Measurements from ENCODE around the gene KIAA0319L. TPM values are rescaled to one million over a fixed set of nuclear protein-coding genes. Genes with fewer than 3 reads are reported as not detected.

Gene KIAA0319L
- 10 to 100 TPM; 22.6 to 27.0 TPM for total RNA-seq

DNA sequence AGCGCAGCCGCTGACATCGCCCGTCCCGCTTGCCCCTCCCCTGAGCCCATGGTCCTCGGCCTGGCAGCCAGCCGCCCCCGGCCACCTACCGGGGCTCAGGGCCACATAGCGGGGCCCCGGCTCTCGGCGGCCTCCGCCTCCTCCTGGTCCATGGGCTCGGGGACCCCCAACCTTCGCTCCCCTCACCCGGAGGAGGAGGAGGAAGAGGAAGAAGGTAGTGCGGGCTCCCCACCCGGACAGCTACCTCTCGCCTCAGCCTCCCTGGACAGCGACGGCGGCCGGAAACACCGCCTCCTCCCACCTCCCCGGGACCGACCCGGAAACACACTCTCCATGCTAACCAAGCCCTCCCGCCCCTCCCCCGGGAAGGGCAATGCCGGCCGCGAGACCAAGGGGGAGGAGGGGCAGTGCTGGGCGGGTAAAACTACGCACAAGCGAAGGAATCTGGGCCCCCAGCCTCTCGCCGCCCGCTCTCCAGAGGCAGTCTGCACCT lies at the start of gene KIAA0319L:
Gene KIAA0319L, minus strand, starts transcription at position 286 of the 493 bp plus-strand sequence. CDS start 2,912 bp downstream, outside the sequence.
- ChIA-PET CTCF (interaction anchor here (0.9 to 3.6 kb wide), 7 partner anchors 12 to 364 kb away, joined by 3 to 17 read pairs (median 4); partner anchors contain the start of gene SFPQ), POLR2A (interaction anchor here (0.5 to 2.3 kb wide), 5 partner anchors 18 to 216 kb away, joined by 3 to 8 read pairs (median 6); partner anchors contain the start of gene CLSPN)

GRCh38 chr1:35605867-35606182 lies 48.6 kb upstream of the KIAA0319L start:
- ChIA-PET CTCF (no interaction called here), POLR2A (no interaction called here)

- CTCF ChIA-PET = no interaction called here
- POLR2A ChIA-PET = interaction anchor here (0.6 kb wide), 1 partner anchor 37 kb away, joined by 5 read pairs; no protein-coding TSS in a partner anchor
Measured at GRCh38 chr1:35605071-35605866, 48.1 kb upstream of the KIAA0319L start.

- CTCF ChIA-PET = no interaction called here
- POLR2A ChIA-PET = no interaction called here
Measured at GRCh38 chr1:35603941-35604340, 46.7 kb upstream of the KIAA0319L start.

GRCh38 chr1:35603468-35603867 lies 46.3 kb upstream of the KIAA0319L start:
- CTCF ChIA-PET = no interaction called here

GRCh38 chr1:35600593-35600992 lies 43.4 kb upstream of the KIAA0319L start:
- ChIA-PET POLR2A (no interaction called here), CTCF (no interaction called here)

More at GRCh38 chr1:35603468-35603867, 46.3 kb upstream of the KIAA0319L start:
- POLR2A ChIA-PET = no interaction called here

GRCh38 chr1:35599411-35599810 lies 42.2 kb upstream of the KIAA0319L start:
- POLR2A ChIA-PET = no interaction called here
- CTCF ChIA-PET = no interaction called here

GRCh38 chr1:35598895-35599294 lies 41.7 kb upstream of the KIAA0319L start:
- ChIA-PET POLR2A (no interaction called here), CTCF (no interaction called here)

DNA sequence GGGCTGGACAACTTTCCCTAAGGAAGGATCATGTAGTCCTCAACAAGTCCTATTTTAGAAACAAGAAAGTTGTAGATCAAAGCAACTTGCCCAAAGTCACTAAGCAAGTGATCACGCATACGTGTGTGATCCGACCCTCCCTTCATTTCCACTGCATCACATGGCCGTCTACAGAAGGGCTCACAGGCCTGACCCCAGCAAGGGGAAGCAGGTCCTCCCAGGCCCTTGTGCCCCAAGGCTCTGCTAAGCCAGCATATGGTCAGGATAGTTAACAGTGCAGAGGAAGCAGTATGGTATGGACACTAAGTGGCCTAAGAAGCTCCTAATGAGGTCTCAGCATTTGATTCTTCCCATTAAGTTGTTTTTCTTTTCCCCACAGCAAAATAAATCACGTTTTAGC lies 40.7 kb upstream of the KIAA0319L start:
- POLR2A ChIA-PET = no interaction called here
- CTCF ChIA-PET = no interaction called here

- ChIA-PET CTCF (no interaction called here), POLR2A (no interaction called here)
Measured at GRCh38 chr1:35595684-35596083, 38.5 kb upstream of the KIAA0319L start.

GRCh38 chr1:35594005-35594760 lies 37.0 kb upstream of the KIAA0319L start:
- CTCF ChIA-PET = no interaction called here
- POLR2A ChIA-PET = interaction anchor here (0.7 kb wide), 1 partner anchor 320 kb away, joined by 3 read pairs; no protein-coding TSS in a partner anchor

GRCh38 chr1:35592991-35593769 lies 36.0 kb upstream of the KIAA0319L start:
- ChIA-PET CTCF (no interaction called here), POLR2A (no interaction called here)

DNA sequence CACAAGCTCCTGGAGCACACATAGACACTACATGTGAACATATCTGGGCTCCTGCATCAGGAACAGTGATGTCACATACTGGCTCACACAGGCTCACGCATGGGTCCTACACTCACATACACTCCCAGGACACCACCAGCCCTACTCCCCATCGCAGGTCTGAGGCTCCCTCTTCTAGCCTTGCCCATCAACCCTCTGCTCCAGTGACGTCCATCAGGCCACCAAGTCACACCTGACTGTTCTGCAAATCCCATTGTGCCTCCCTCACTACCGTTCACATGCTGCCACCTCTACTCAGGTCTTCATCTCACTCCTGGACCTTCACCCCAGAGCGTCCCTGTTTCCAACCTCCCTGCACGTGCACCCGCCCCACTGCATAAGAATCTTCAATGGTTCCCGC lies 34.0 kb upstream of the KIAA0319L start:
- ChIA-PET POLR2A (no interaction called here), CTCF (interaction anchor here (0.6 kb wide), 1 partner anchor 221 kb away, joined by 3 read pairs; no protein-coding TSS in a partner anchor)

DNA sequence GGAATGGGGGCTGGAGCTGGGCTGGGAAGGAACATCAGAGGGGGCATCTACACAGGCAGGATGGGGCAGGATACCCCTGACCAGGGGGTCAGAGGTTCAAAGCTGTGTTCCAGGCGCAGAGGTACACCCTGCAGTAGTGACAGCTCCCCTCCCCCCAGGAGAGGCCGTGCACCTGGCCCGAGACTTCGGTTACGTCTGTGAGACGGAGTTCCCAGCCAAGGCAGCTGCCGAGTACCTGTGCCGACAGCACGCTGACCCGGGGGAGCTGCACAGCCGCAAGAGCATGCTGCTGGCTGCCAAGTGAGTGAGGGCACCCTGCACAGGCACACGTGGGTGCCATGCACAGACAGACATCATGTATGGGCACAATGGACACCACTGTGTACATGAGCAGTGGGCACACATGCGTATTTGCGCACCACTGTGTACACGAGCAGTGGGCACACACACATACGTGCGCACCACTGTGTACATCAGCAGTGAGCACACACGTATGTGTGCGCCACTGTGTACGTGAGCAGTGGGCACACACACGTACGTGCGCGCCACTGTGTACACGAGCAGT lies 33.4 kb upstream of the KIAA0319L start:
- ChIA-PET CTCF (no interaction called here), POLR2A (no interaction called here)

DNA sequence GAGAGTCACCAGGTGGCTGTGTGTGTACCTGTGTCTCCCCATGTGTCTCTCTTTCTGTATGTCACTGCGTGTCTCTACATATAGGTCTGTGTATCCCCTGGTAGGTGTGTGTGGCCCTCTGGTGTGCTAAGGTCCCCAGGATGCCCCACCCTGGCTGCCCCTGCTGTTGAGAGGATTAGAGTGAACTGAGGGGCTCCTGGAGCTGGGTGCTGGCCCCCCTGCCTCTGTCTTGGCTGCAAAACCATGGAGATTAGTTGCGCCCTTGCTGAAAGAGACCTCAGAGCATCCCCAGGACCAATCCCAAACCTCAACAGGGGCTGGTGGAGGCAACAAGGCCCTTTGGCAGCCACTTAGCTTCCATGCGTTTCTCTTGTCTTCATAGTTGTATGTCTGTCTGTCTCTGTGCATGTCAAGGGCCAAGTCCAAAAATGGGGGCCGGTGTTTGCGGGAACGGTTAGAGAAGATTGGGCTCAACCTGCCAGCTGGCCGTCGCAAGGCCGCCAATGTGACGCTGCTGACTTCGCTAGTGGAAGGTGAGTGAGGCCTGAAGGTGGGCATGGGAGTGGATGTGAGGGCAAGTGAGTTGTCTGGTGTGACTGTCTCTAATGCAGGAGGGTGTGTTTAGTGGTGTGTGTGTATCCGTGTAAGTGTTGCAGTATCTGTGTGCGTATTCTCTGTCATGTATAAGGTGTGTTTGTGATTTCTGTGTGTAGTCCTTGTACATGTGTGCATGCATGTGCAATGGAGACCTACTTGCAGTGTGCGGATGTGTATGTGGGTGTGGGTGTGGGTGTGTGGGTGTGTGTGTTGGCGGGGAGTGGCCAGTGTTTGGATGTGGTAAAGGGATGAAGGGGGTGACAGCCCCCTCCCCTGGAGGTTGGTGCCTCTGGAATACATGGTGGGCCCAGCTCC lies 32.6 kb upstream of the KIAA0319L start:
- ChIA-PET CTCF (no interaction called here), POLR2A (no interaction called here)

- POLR2A ChIA-PET = no interaction called here
- CTCF ChIA-PET = no interaction called here
Measured at GRCh38 chr1:35588197-35588910, 31.2 kb upstream of the KIAA0319L start.

- ChIA-PET POLR2A (interaction anchor here (0.7 kb wide), 1 partner anchor 137 kb away, joined by 9 read pairs; no protein-coding TSS in a partner anchor), CTCF (no interaction called here)
Measured at GRCh38 chr1:35587736-35588135, 30.5 kb upstream of the KIAA0319L start.

GRCh38 chr1:35586808-35587207 lies 29.6 kb upstream of the KIAA0319L start:
- POLR2A ChIA-PET = interaction anchor here (0.7 kb wide), 1 partner anchor 138 kb away, joined by 9 read pairs; no protein-coding TSS in a partner anchor
- CTCF ChIA-PET = interaction anchor here (0.7 kb wide), 1 partner anchor 22 kb away, joined by 3 read pairs; no protein-coding TSS in a partner anchor

All from activated CD8-positive, alpha-beta memory T cell treated with anti-CD3 and anti-CD28 coated beads for 36 hours (primary cell).